GM21717 (cell line): ENCODE results near the gene PRSS27.
"Not testable (repeated sequence)": the region's sequence is repeated elsewhere in the genome, so short reads cannot be mapped to it uniquely, and the experiment has no call there.

Experiments
- ATAC-seq: cut with Tn5 transposase; IDR thresholded peaks from one replicate; pipeline ENCODE4 v1.9.1; 2021; ENCODE audit warnings: mild to moderate bottlenecking, moderate library complexity; ENCODE audit not compliant: unreplicated experiment

Gene PRSS27

GRCh38 chr16:2698103-2698870 lies 21.7 kb downstream of the PRSS27 start:
- no peak for ATAC-seq

GRCh38 chr16:2697401-2697948 lies 22.5 kb downstream of the PRSS27 start:
- no peak for ATAC-seq

GRCh38 chr16:2696601-2697250 lies 23.3 kb downstream of the PRSS27 start:
- not testable (repeated sequence) for ATAC-seq

GRCh38 chr16:2692948-2693651 lies 26.9 kb downstream of the PRSS27 start:
- ATAC-seq: no peak

- no peak for ATAC-seq
Measured at GRCh38 chr16:2692251-2692947, 27.6 kb downstream of the PRSS27 start.

GRCh38 chr16:2691491-2692248 lies 28.4 kb downstream of the PRSS27 start:
- no peak for ATAC-seq

- no peak for ATAC-seq
Measured at GRCh38 chr16:2690852-2691251, 29.2 kb downstream of the PRSS27 start.

- no peak for ATAC-seq
Measured at GRCh38 chr16:2689968-2690801, 29.8 kb downstream of the PRSS27 start.

GRCh38 chr16:2689422-2689821 lies 30.6 kb downstream of the PRSS27 start:
- ATAC-seq: not testable (repeated sequence)

GRCh38 chr16:2687531-2688308 lies 32.3 kb downstream of the PRSS27 start:
- no peak for ATAC-seq

- no peak for ATAC-seq
Measured at GRCh38 chr16:2686912-2687507, 33.0 kb downstream of the PRSS27 start.

GRCh38 chr16:2686075-2686474 lies 33.9 kb downstream of the PRSS27 start:
- ATAC-seq: peak; percentile 36

GRCh38 chr16:2683041-2683440 lies 37.0 kb downstream of the PRSS27 start:
- ATAC-seq: not testable (repeated sequence)

- ATAC-seq: peak; percentile 48
Measured at GRCh38 chr16:2682209-2683021, 37.6 kb downstream of the PRSS27 start, which contains the start of gene KCTD5. TSS of gene KCTD5 (plus strand) at chr16:2682523. CDS start at chr16:2682549, 26 bp downstream.

GRCh38 chr16:2680360-2680759 lies 39.7 kb downstream of the PRSS27 start:
- not testable (repeated sequence) for ATAC-seq

- not testable (repeated sequence) for ATAC-seq
Measured at GRCh38 chr16:2679902-2680301, 40.1 kb downstream of the PRSS27 start.
